Mononuclear cell (primary cell): Measurements from ENCODE around the gene DEFB114. TPM values are rescaled to one million over a fixed set of nuclear protein-coding genes. Genes with fewer than 3 reads are reported as not detected.
"Not testable (repeated sequence)": the region's sequence is repeated elsewhere in the genome, so short reads cannot be mapped to it uniquely, and the experiment has no call there.

Source experiments
- H3K27me3 ChIP-seq: 2 replicates; pipeline ENCODE4 v1.6.0; 2011; ENCODE audit warnings: low read length, control low read depth; ENCODE audit not compliant: insufficient read depth
- H3K4me1 ChIP-seq: 2 replicates; pipeline ENCODE4 v1.5.1; 2011; ENCODE audit warnings: mild to moderate bottlenecking, low read length, control low read depth; ENCODE audit not compliant: insufficient read depth
- H3K4me3 ChIP-seq: 2 replicates; pipeline ENCODE4 v1.5.1; 2011; ENCODE audit warnings: mild to moderate bottlenecking, low read length, moderate library complexity
- H3K9me3 ChIP-seq: 2 replicates; pipeline ENCODE4 v1.5.1; 2011; ENCODE audit warnings: low read depth, mild to moderate bottlenecking, control low read depth, low read length
- total RNA-seq: library from RNA; depleted of rRNA; stranded (reverse); fragments of >200 nt; gene quantifications from one replicate; pipeline ENCODE4 v1.2.3, GENCODE V29; 2012

The DEFB114 gene
- total RNA-seq, 1 donor, result not detected

DNA sequence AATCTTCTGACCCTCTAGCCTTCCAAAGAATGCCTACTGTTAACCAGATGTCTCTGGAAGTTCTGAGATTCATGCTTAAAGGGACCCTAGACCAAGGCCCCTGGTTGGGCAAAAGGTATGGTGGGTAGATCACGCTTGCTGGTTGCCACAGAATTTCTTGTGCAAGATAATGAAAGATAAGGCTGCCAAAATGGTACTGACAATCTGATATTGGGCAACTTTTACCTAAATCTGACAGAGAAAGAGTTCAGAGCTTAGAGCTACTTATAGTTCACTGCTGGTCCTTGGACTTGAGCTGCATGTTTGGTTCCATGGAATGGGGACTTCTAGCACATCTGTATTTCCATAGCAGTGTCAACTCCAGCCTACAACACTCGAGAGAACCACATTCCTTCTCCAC, 12.0 kb downstream of the DEFB114 start:
- H3K9me3 ChIP-seq, result no peaks in the 10 kb centered on the region
- no peaks in the 10 kb centered on the region for H3K4me1 ChIP-seq
- no peak overlapping the region for H3K4me3 ChIP-seq
- no peaks in the 10 kb centered on the region for H3K27me3 ChIP-seq

DNA sequence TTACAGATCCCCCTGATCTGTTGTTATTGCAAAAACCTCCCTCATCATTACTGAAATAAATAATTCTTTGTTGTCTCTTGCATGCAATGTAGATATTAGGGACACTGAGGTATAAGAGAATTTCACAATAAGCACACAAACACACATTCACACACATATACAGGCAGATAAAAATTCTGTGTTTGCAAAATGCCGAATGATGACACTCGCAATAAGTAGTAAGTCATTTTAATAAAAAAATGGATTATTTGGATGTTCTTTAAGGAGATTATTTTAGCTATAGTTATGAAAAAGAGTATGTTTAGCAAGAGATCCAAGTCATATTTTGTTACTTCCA, 13.6 kb downstream of the DEFB114 start:
- peaks cover 4% of the 10 kb centered on the region for H3K9me3 ChIP-seq
- no peaks in the 10 kb centered on the region for H3K4me1 ChIP-seq
- no peak overlapping the region for H3K4me3 ChIP-seq
- no peaks in the 10 kb centered on the region for H3K27me3 ChIP-seq

DNA sequence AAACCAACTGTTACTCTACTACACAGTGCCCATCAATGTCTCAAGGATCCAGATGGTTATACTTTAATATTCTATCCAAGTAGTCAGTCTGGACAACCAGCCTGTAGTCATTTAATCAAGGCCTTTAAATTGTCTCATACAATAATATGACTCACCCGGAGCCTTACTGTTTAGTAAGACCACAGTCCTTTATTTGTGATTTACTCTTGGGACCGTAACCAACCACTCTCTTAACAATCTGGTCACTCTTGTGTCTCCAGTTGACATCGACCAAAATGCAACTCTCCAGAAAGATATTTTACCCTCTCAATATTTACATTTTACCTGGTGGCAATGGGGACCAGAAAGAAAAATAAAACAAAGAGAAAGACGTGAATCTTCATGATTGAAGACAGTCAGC, 14.9 kb downstream of the DEFB114 start:
- H3K27me3 ChIP-seq, result no peaks in the 10 kb centered on the region
- no peaks in the 10 kb centered on the region for H3K4me1 ChIP-seq
- peaks cover 10% of the 10 kb centered on the region for H3K9me3 ChIP-seq
- no peak overlapping the region for H3K4me3 ChIP-seq

DNA sequence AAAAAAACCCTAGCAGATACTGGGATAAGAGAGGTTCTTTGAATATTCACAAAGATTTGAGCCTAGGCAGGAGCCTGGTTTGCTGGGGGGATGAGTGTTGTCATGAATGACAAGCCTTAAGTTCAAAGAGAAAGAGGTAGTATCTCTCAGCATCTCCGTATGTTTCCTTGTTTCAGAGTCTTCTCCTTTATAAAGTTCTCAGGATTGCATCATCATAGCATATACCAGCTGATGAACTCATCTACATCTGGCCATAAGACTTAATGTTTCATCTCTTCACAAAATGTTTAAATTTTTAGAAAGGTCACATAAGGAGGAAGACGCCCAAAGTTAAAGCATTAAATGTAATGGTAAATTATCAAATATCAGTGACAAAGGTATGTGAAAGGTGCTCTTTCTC, 17.1 kb downstream of the DEFB114 start:
- Histone ChIP-seq H3K9me3 (peaks cover 10% of the 10 kb centered on the region), H3K4me3 (no peak overlapping the region), H3K4me1 (no peaks in the 10 kb centered on the region), H3K27me3 (no peaks in the 10 kb centered on the region)

DNA sequence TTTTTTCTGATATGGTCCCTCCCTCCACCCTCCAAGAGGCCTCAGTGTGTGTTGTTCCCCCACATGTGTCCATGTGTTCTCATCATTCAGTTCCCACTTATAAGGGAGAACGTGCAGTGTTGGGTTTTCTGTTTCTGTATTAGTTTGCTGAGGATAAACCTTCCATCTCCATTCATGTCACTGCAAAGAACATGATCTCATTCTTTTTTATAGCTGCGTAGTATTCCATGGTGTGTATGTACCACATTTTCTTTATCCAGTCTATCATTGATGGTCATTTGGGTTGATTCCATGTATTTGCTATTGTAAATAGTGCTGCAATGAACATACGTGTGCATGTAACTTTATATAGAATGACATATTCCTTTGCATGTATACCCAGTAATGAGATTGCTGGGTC, 19.9 kb downstream of the DEFB114 start:
- not testable (repeated sequence) for H3K4me3 ChIP-seq, H3K9me3 ChIP-seq, H3K4me1 ChIP-seq, H3K27me3 ChIP-seq

GRCh38 chr6:49939993-49940498, 23.9 kb downstream of the DEFB114 start:
- no peak overlapping the region for H3K4me3 ChIP-seq
- no peaks in the 10 kb centered on the region for H3K4me1 ChIP-seq

DNA sequence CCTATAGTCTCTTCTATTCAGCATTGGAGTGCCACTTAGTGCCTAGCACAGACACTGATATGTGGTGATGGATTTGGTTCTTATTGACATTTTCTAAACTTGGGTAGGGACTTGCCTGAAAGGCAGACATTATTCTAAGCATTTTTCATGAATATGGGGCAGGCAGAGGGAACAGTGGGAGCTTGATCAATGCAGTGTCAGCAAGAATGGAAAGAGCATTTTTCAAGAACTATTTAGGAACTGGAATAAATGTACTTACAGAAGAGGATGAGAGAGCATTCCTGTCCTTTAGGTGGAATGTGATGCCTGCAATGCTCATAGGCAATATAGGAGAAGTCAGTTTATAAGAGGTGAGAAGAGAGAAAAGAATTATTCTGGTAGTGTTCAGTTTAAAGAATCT, 26.2 kb downstream of the DEFB114 start:
- Histone ChIP-seq H3K9me3 (no peaks in the 10 kb centered on the region), H3K27me3 (no peaks in the 10 kb centered on the region), H3K4me3 (no peak overlapping the region), H3K4me1 (no peaks in the 10 kb centered on the region)

More at GRCh38 chr6:49939993-49940498, 23.9 kb downstream of the DEFB114 start:
- no peaks in the 10 kb centered on the region for H3K27me3 ChIP-seq
- peaks cover 3% of the 10 kb centered on the region for H3K9me3 ChIP-seq

- Histone ChIP-seq H3K9me3 (no peaks in the 10 kb centered on the region), H3K4me3 (no peak overlapping the region), H3K27me3 (no peaks in the 10 kb centered on the region), H3K4me1 (no peaks in the 10 kb centered on the region)
These were observed 26.9 kb downstream of the DEFB114 start for GRCh38 chr6:49937017-49937416.

DNA sequence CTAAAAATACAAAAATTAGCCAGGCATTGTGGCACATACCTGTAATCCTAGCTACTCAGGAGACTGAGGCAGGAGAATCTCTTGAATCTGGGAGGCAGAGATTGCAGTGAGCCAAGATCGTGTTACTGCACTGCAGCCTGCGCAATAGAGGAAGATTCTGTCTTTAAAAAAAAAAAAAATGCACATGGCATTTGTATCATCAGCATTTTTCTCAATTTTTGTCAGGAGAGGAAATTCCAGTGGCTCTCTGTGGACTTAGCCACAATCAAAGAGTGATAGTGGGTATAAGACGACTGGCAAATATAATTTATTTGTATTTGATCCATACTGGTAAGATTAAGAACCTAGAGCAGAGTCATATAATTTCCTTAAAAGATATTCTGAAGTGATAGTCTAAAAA, 28.6 kb downstream of the DEFB114 start:
- Histone ChIP-seq H3K4me1 (no peaks in the 10 kb centered on the region), H3K27me3 (no peaks in the 10 kb centered on the region), H3K4me3 (no peak overlapping the region), H3K9me3 (no peaks in the 10 kb centered on the region)

DNA sequence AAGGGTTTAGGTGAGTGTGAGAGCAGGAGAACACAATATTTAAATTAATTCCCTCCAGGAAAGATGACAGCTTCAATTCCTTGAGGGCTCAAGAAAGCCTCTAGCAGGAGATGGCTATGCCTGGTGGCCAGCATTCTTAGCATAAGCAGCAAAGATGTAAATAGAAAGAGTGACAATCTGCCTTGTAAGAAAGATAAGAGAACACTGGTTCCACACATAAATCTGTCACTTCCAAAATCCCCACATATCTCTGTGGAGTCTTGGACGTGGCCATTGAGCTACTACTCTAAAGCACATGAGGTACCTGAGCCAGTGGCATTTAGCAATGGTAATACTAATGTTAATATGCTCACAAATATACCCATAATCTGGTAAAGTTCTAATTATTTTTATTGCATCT, 29.2 kb downstream of the DEFB114 start:
- H3K4me1 ChIP-seq, result no peaks in the 10 kb centered on the region
- H3K27me3 ChIP-seq, result no peaks in the 10 kb centered on the region
- H3K4me3 ChIP-seq, result no peak overlapping the region

DNA sequence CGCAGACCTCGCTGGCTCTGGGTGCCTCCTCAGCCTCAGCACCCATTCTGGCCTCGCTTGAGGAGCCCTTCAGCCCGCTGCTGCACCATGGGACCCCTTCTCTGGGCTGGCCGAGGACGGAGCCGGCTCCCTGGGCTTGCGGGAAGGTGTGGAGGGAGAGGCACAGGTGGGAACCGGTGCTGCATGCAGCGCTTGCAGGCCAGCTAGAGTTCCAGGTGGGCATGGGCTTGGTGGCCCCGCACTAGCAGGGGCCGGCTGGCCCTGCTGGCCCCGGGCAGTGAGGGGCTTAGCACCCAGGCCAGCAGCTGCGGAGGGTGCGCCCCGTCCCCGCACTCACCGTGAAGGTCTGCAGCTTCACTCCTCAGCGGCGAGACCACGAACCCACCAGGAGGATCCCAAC, 30.4 kb downstream of the DEFB114 start:
- H3K9me3 ChIP-seq, result no peaks in the 10 kb centered on the region
- H3K27me3 ChIP-seq, result no peaks in the 10 kb centered on the region
- H3K4me3 ChIP-seq, result no peak overlapping the region
- no peaks in the 10 kb centered on the region for H3K4me1 ChIP-seq

More for the DNA sequence above, 29.2 kb downstream of the DEFB114 start:
- no peaks in the 10 kb centered on the region for H3K9me3 ChIP-seq

- Histone ChIP-seq H3K27me3 (no peaks in the 10 kb centered on the region), H3K4me1 (no peaks in the 10 kb centered on the region), H3K9me3 (no peaks in the 10 kb centered on the region), H3K4me3 (no peak overlapping the region)
These were observed 34.6 kb downstream of the DEFB114 start for GRCh38 chr6:49929340-49929739.

DNA sequence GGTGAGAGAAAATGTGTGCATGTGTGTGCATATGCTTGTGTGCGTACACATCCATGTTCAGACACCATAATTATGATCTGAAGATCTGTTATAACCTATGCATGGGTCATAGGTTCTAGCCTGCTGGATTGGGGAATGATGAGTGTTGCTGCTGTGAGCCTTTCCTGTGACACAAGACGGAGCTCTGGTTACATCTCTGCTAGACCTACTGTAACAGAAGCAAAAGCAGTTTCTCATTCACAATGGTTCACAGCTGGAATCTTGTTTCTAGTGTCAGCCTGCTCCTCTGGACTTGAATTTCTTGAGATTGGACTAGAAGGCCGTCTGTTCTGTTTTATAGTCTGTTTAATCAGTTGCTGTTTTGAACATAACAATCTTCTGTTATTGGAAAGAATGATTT, 40.1 kb downstream of the DEFB114 start:
- Histone ChIP-seq H3K9me3 (no peaks in the 10 kb centered on the region), H3K4me3 (no peak overlapping the region), H3K4me1 (no peaks in the 10 kb centered on the region), H3K27me3 (no peaks in the 10 kb centered on the region)

- Histone ChIP-seq H3K4me3 (no peak overlapping the region), H3K27me3 (no peaks in the 10 kb centered on the region), H3K4me1 (no peaks in the 10 kb centered on the region), H3K9me3 (no peaks in the 10 kb centered on the region)
These were observed 43.9 kb downstream of the DEFB114 start for GRCh38 chr6:49919935-49920644.

- Histone ChIP-seq H3K27me3 (no peaks in the 10 kb centered on the region), H3K9me3 (no peaks in the 10 kb centered on the region), H3K4me3 (no peak overlapping the region), H3K4me1 (no peaks in the 10 kb centered on the region)
These were observed 44.7 kb downstream of the DEFB114 start for GRCh38 chr6:49919261-49919660.

GRCh38 chr6:49918787-49919186, 45.2 kb downstream of the DEFB114 start:
- Histone ChIP-seq H3K27me3 (no peaks in the 10 kb centered on the region), H3K4me1 (no peaks in the 10 kb centered on the region), H3K9me3 (no peaks in the 10 kb centered on the region), H3K4me3 (no peak overlapping the region)
